B cell (primary cell): ENCODE data around the gene SLC9A7. TPM values are rescaled to one million over a fixed set of nuclear protein-coding genes. Genes with fewer than 3 reads are reported as not detected.

Experiments used
- ATAC-seq: fragments of 200-7000 bp; cut with Tn5 transposase; one replicate; pipeline ENCODE4 v1.10.0; 2021; ENCODE audit warnings: low read depth, mild to moderate bottlenecking, moderate number of reproducible peaks, moderate library complexity
- CTCF ChIA-PET: fragments of 350-600 bp; sonication (Branson Sonifier 250); formaldehyde crosslinking; loops from one replicate; lab custom pipeline; 2021; ENCODE audit warnings: antibody characterized with exemption, inconsistent platforms; lab: Charles Lee
- POLR2A ChIA-PET: fragments of 350-600 bp; sonication (Branson Sonifier 250); formaldehyde crosslinking; loops from one replicate; lab custom pipeline; 2021; ENCODE audit warnings: antibody characterized with exemption; lab: Charles Lee
- DNase-seq: peaks from one replicate; pipeline ENCODE4 v3.0.0; 2013
- H2AFZ ChIP-seq: 2 replicates; pipeline ENCODE4 v1.6.1; 2012; ENCODE audit warnings: mild to moderate bottlenecking, low read depth, low read length; ENCODE audit not compliant: insufficient read depth, poor library complexity, severe bottlenecking
- H3K27ac ChIP-seq, 2 donors: 1 replicate in 1 of 2; 2 replicates in 1 of 2; pipeline ENCODE4 v1.5.1; 2012 to 2013; ENCODE audit warnings: low read length in 2 of 2, mild to moderate bottlenecking in 2 of 2, moderate library complexity in 1 of 2
- H3K27me3 ChIP-seq, 4 experiments: fragments of 200-600 bp in 1 of 4; sonication (generic) in 1 of 4; replicated peaks in 1 of 4; 1 replicate in 2 of 4; 2 replicates in 2 of 4; pipeline versions ENCODE4 v1.6.1 to v1.7.0; 2013 to 2016; ENCODE audit warnings: low read length in 3 of 4, mild to moderate bottlenecking in 2 of 4, mixed read lengths in 1 of 4, moderate library complexity in 1 of 4; ENCODE audit not compliant: insufficient read depth in 4 of 4, control insufficient read depth in 3 of 4; ENCODE audit errors: control extremely low read depth in 1 of 4
- H3K36me3 ChIP-seq, 2 experiments: replicated peaks in 1 of 2; 1 replicate in 1 of 2; 2 replicates in 1 of 2; pipeline versions ENCODE4 v1.6.1 to v1.7.1; 2013; ENCODE audit warnings: low read length in 1 of 2; ENCODE audit not compliant: insufficient read depth in 2 of 2, control insufficient read depth in 1 of 2; ENCODE audit errors: control extremely low read depth in 1 of 2, extremely low read depth in 1 of 2
- H3K4me1 ChIP-seq, 2 donors: fragments of 200-600 bp in 1 of 2; sonication (generic) in 1 of 2; 1 replicate in 1 of 2; 2 replicates in 1 of 2; pipeline versions ENCODE4 v1.5.1 to v1.6.1; 2013 to 2017; ENCODE audit warnings: low read length in 2 of 2; ENCODE audit not compliant: control insufficient read depth in 2 of 2, insufficient read depth in 2 of 2
- H3K4me2 ChIP-seq: replicated peaks from 2 replicates; pipeline ENCODE3; 2012; ENCODE audit warnings: mild to moderate bottlenecking, low read depth, low read length; ENCODE audit not compliant: poor library complexity, severe bottlenecking
- H3K4me3 ChIP-seq, 5 experiments: fragments of 200-600 bp in 1 of 5; sonication (generic) in 1 of 5; 1 replicate in 3 of 5; 2 replicates in 2 of 5; pipeline versions ENCODE4 v1.5.1 to v1.7.0; 2011 to 2016; ENCODE audit warnings: low read length in 4 of 5, mild to moderate bottlenecking in 4 of 5, low read depth in 2 of 5, control low read depth in 1 of 5, moderate library complexity in 1 of 5; ENCODE audit not compliant: insufficient read depth in 1 of 5; ENCODE audit errors: control extremely low read depth in 1 of 5, extremely low read depth in 1 of 5
- H3K79me2 ChIP-seq: fragments of 200-600 bp; sonication (generic); one replicate; pipeline ENCODE4 v1.6.0; 2016; ENCODE audit warnings: low read length; ENCODE audit not compliant: control insufficient read depth, insufficient read depth
- H3K9ac ChIP-seq: fragments of 200-600 bp; sonication (generic); 2 replicates; pipeline ENCODE4 v1.6.1; 2017; ENCODE audit warnings: mild to moderate bottlenecking, low read length, moderate library complexity
- H3K9me3 ChIP-seq, 3 donors: one replicate each; pipeline versions ENCODE4 v1.6.1 to v1.7.1; 2013; ENCODE audit warnings: low read length in 2 of 3; ENCODE audit not compliant: control insufficient read depth in 2 of 3, insufficient read depth in 1 of 3; ENCODE audit errors: control extremely low read depth in 1 of 3
- H4K20me1 ChIP-seq: 2 replicates; pipeline ENCODE4 v1.6.0; 2012; ENCODE audit warnings: mild to moderate bottlenecking, low read length; ENCODE audit not compliant: insufficient read depth, control insufficient read depth, poor library complexity, severe bottlenecking
- H3K27ac Mint-ChIP-seq: one replicate; pipeline ENCODE4 v1.8.0; 2021; ENCODE audit warnings: mixed read lengths
- H3K27me3 Mint-ChIP-seq: one replicate; pipeline ENCODE4 v1.8.0; 2021; ENCODE audit warnings: mixed read lengths
- H3K4me1 Mint-ChIP-seq: one replicate; pipeline ENCODE4 v1.8.0; 2021; ENCODE audit warnings: mixed read lengths
- H3K4me3 Mint-ChIP-seq: one replicate; pipeline ENCODE4 v1.8.0; 2021; ENCODE audit warnings: mixed read lengths
- H3K9me3 Mint-ChIP-seq: one replicate; pipeline ENCODE4 v1.8.0; 2022; ENCODE audit warnings: mixed read lengths; ENCODE audit not compliant: insufficient read depth
- EZH2 ChIP-seq: IDR thresholded peaks from 2 replicates; pipeline ENCODE4 v1.6.1; 2012; ENCODE audit warnings: borderline replicate concordance, low read depth, mild to moderate bottlenecking, moderate library complexity, low read length; ENCODE audit not compliant: insufficient read depth, poor library complexity, severe bottlenecking
- WGBS: methylation state at CpG from one replicate; pipeline ENCODE4 v1.1.5; 2013; ENCODE audit warnings: missing lambda C conversion rate; ENCODE audit not compliant: insufficient coverage; 5-methylcytosine and 5-hydroxymethylcytosine counted together
- intact Hi-C: fragments of 100-400 bp; cut with micrococcal nuclease; formaldehyde crosslinking; loops from one replicate; pipeline ENCODE4 v1.10.0; 2022
- polyA plus RNA-seq: library from polyadenylated mRNA; depleted of rRNA; stranded (reverse); fragments of >200 nt; gene quantifications from 2 replicates; pipeline ENCODE4 v1.2.3, GENCODE V29; 2012
- total RNA-seq, 2 donors: library from RNA; stranded (reverse); fragments of 120-200 nt in 1 of 2; gene quantifications; 1 replicate in 1 of 2; 2 replicates in 1 of 2; pipeline versions ENCODE4 v1.2.3 to v1.2.4, GENCODE V29; 2013 to 2022
- TF ChIP-seq, protein P1 (sequence below): fragments of 200-600 bp; IDR thresholded peaks from one replicate; pipeline ENCODE4 v1.8.0; 2022; ENCODE audit warnings: antibody characterized with exemption, mild to moderate bottlenecking

The SLC9A7 gene
- total and polyA plus RNA-seq, 2 donors (not counting 1 experiment from before 2014, with no cell fraction given), result 24.9 to 53.2 TPM

DNA sequence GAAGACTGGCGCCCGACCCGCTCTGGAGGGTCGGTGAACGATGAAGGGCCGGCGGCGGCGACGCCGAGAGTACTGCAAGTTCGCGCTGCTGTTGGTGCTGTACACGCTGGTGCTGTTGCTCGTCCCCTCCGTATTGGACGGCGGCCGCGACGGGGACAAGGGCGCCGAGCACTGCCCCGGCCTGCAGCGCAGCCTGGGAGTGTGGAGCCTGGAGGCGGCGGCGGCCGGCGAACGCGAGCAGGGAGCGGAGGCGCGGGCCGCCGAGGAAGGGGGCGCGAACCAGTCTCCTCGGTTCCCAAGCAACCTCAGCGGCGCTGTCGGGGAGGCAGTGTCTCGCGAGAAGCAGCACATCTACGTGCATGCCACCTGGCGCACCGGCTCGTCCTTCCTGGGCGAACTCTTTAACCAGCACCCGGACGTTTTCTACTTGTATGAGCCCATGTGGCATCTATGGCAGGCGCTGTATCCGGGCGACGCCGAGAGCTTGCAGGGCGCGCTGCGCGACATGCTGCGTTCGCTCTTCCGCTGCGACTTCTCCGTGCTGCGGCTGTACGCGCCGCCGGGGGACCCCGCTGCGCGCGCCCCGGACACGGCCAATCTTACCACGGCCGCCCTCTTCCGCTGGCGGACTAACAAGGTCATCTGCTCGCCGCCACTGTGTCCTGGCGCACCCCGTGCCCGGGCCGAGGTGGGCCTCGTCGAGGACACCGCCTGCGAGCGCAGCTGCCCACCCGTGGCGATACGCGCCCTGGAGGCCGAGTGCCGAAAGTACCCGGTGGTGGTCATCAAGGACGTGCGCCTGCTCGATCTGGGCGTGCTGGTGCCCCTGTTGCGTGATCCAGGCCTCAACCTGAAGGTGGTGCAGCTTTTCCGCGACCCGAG lies 184.8 kb downstream of the SLC9A7 start:
- TF ChIP-seq, protein P1, sequence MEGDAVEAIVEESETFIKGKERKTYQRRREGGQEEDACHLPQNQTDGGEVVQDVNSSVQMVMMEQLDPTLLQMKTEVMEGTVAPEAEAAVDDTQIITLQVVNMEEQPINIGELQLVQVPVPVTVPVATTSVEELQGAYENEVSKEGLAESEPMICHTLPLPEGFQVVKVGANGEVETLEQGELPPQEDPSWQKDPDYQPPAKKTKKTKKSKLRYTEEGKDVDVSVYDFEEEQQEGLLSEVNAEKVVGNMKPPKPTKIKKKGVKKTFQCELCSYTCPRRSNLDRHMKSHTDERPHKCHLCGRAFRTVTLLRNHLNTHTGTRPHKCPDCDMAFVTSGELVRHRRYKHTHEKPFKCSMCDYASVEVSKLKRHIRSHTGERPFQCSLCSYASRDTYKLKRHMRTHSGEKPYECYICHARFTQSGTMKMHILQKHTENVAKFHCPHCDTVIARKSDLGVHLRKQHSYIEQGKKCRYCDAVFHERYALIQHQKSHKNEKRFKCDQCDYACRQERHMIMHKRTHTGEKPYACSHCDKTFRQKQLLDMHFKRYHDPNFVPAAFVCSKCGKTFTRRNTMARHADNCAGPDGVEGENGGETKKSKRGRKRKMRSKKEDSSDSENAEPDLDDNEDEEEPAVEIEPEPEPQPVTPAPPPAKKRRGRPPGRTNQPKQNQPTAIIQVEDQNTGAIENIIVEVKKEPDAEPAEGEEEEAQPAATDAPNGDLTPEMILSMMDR, result no peak
- TF ChIP-seq EZH2, result no peak
- under 1% methylated on average over 97 of the region's 107 CpGs for WGBS
- H3K27me3 Mint-ChIP-seq, result no peaks in the 10 kb centered on the region
- intact Hi-C loops, result loop anchor here (1.0 to 5.0 kb wide), 3 partner anchors 29 to 457 kb away; partner anchors contain the start of gene ZNF674
- Histone ChIP-seq H3K9ac (peak overlapping the region; percentile 51), H3K27ac (peak overlapping the region; percentile 22 to 48), H3K79me2 (no peaks in the 10 kb centered on the region), H3K36me3 (no peaks in the 10 kb centered on the region), H2AFZ (peak overlapping the region; percentile 81), H4K20me1 (no peaks in the 10 kb centered on the region), H3K9me3 (no peaks in the 10 kb centered on the region), H3K27me3 (peaks cover 0 to 5% (median 0%) of the 10 kb centered on the region in 4 experiments), H3K4me2 (peak overlapping the region; percentile 68), H3K4me1 (peaks cover 17 to 35% of the 10 kb centered on the region in 2 donors), H3K4me3 (peak overlapping the region; percentile 15 to 64 (median 57))
- DNase-seq (peak; percentile 81), ATAC-seq (peak; percentile 52)
- H3K4me3 Mint-ChIP-seq, result peak overlapping the region; percentile 82
- H3K9me3 Mint-ChIP-seq, result no peaks in the 10 kb centered on the region
- CTCF ChIA-PET, result no interaction called here
- POLR2A ChIA-PET, result interaction anchor here (0.8 to 1.4 kb wide), 2 partner anchors 53 to 493 kb away, joined by 3 to 4 read pairs; no protein-coding TSS in a partner anchor
- peaks cover 37% of the 10 kb centered on the region for H3K4me1 Mint-ChIP-seq
- H3K27ac Mint-ChIP-seq, result peak overlapping the region; percentile 89
